Parathyroid adenoma (tissue), 2 donors: ENCODE results near the gene ZNF232.

Experiments used
- H2AFZ ChIP-seq: fragments of 300-600 bp; sonication (generic); one replicate; pipeline ENCODE4 v1.7.0; 2017; ENCODE audit warnings: antibody characterized with exemption, mild to moderate bottlenecking
- H3K27ac ChIP-seq: fragments of 300-600 bp; sonication (generic); one replicate; pipeline ENCODE4 v1.7.0; 2017
- H3K27me3 ChIP-seq: fragments of 300-600 bp; sonication (generic); one replicate; pipeline ENCODE4 v1.7.0; 2017; ENCODE audit warnings: low read length; ENCODE audit not compliant: control insufficient read depth, insufficient read depth
- H3K36me3 ChIP-seq: fragments of 300-600 bp; sonication (generic); one replicate; pipeline ENCODE4 v1.7.0; 2017; ENCODE audit warnings: low read length; ENCODE audit not compliant: control insufficient read depth, insufficient read depth
- H3K4me1 ChIP-seq: fragments of 300-600 bp; sonication (generic); one replicate; pipeline ENCODE4 v1.7.0; 2017; ENCODE audit warnings: control low read depth
- H3K4me2 ChIP-seq: fragments of 300-600 bp; sonication (generic); one replicate; pipeline ENCODE4 v1.7.0; 2017; ENCODE audit warnings: low read length
- H3K4me3 ChIP-seq: fragments of 300-600 bp; sonication (generic); one replicate; pipeline ENCODE4 v1.7.0; 2017; ENCODE audit warnings: low read depth, low read length
- H3K79me2 ChIP-seq: fragments of 300-600 bp; sonication (generic); one replicate; pipeline ENCODE4 v1.7.0; 2017; ENCODE audit warnings: control low read depth
- H3K9ac ChIP-seq: fragments of 300-600 bp; sonication (generic); one replicate; pipeline ENCODE4 v1.7.0; 2017; ENCODE audit warnings: mild to moderate bottlenecking
- H3K9me3 ChIP-seq: fragments of 300-600 bp; sonication (generic); one replicate; pipeline ENCODE4 v1.7.0; 2017; ENCODE audit warnings: low read length; ENCODE audit not compliant: control insufficient read depth
- CTCF ChIP-seq: fragments of 300-600 bp; sonication (generic); IDR thresholded peaks from one replicate; pipeline ENCODE4 v1.7.0; 2017; ENCODE audit warnings: antibody characterized with exemption, mild to moderate bottlenecking
- donor health status: primary hyperparathyroidism.

ZNF232 gene

GRCh38 chr17:5069724-5070123 is 42.0 kb downstream of the ZNF232 start:
- H3K27ac ChIP-seq: no peak overlapping the region
- no peak overlapping the region for H3K4me3 ChIP-seq
- H3K9me3 ChIP-seq: no peaks in the 10 kb centered on the region
- no peak overlapping the region for H2AFZ ChIP-seq
- H3K4me1 ChIP-seq: no peaks in the 10 kb centered on the region
- H3K27me3 ChIP-seq: no peaks in the 10 kb centered on the region
- no peak overlapping the region for H3K4me2 ChIP-seq
- H3K79me2 ChIP-seq: no peaks in the 10 kb centered on the region
- H3K36me3 ChIP-seq: no peaks in the 10 kb centered on the region
- TF ChIP-seq CTCF: no peak
- H3K9ac ChIP-seq: no peak overlapping the region

GRCh38 chr17:5068236-5068635 is 43.4 kb downstream of the ZNF232 start:
- Histone ChIP-seq H3K27me3 (no peaks in the 10 kb centered on the region), H3K27ac (no peak overlapping the region), H3K4me1 (no peaks in the 10 kb centered on the region), H3K9ac (no peak overlapping the region), H2AFZ (no peak overlapping the region), H3K4me3 (no peak overlapping the region), H3K9me3 (no peaks in the 10 kb centered on the region), H3K4me2 (no peak overlapping the region), H3K79me2 (no peaks in the 10 kb centered on the region), H3K36me3 (no peaks in the 10 kb centered on the region)
- TF ChIP-seq CTCF: no peak

GRCh38 chr17:5065227-5065744 is 46.4 kb downstream of the ZNF232 start:
- H3K27me3 ChIP-seq: no peaks in the 10 kb centered on the region
- H3K4me3 ChIP-seq: no peak overlapping the region
- H3K9me3 ChIP-seq: no peaks in the 10 kb centered on the region
- no peak for TF ChIP-seq CTCF
- no peak overlapping the region for H3K9ac ChIP-seq
- H3K4me2 ChIP-seq: no peak overlapping the region
- H3K79me2 ChIP-seq: no peaks in the 10 kb centered on the region
- H2AFZ ChIP-seq: no peak overlapping the region
- H3K27ac ChIP-seq: no peak overlapping the region
- no peaks in the 10 kb centered on the region for H3K36me3 ChIP-seq
- no peaks in the 10 kb centered on the region for H3K4me1 ChIP-seq
